Small intestine (tissue), 7 donors: Measurements from ENCODE around the gene HSD17B14. TPM values are rescaled to one million over a fixed set of nuclear protein-coding genes. Genes with fewer than 3 reads are reported as not detected.

Experiments
- DNase-seq, 2 donors: peaks; one replicate each; pipeline versions ENCODE4 v3.0.0 to v3.0.0-alpha.2; 2013
- FAIRE-seq: peaks from 2 replicates; lab custom pipeline; 2012; peaks lifted over from hg19 to GRCh38; lab: Jason Lieb, UNC
- H3K27ac ChIP-seq, 3 donors: one replicate each; pipeline ENCODE4 v1.5.1; 2013; ENCODE audit warnings: low read length in 2 of 3, mild to moderate bottlenecking in 2 of 3, control low read depth in 1 of 3, inconsistent platforms in 1 of 3, low read depth in 1 of 3, moderate library complexity in 1 of 3
- H3K27me3 ChIP-seq, 3 donors: one replicate each; pipeline ENCODE4 v1.6.1; 2013; ENCODE audit warnings: low read length in 3 of 3, inconsistent platforms in 1 of 3; ENCODE audit not compliant: control insufficient read depth in 3 of 3, insufficient read depth in 3 of 3
- H3K36me3 ChIP-seq, 3 donors: one replicate each; pipeline ENCODE4 v1.6.1; 2013; ENCODE audit warnings: low read length in 3 of 3, inconsistent platforms in 1 of 3, low read depth in 1 of 3, mild to moderate bottlenecking in 1 of 3, moderate library complexity in 1 of 3; ENCODE audit not compliant: control insufficient read depth in 3 of 3, insufficient read depth in 2 of 3
- H3K4me1 ChIP-seq, 3 donors: one replicate each; pipeline ENCODE4 v1.6.1; 2013; ENCODE audit warnings: low read length in 2 of 3, inconsistent platforms in 1 of 3, low read depth in 1 of 3, mild to moderate bottlenecking in 1 of 3, moderate library complexity in 1 of 3; ENCODE audit not compliant: control insufficient read depth in 3 of 3, insufficient read depth in 2 of 3
- H3K4me3 ChIP-seq, 3 donors: one replicate each; pipeline ENCODE4 v1.5.1; 2013; ENCODE audit warnings: low read length in 3 of 3, control low read depth in 1 of 3, inconsistent platforms in 1 of 3, low read depth in 1 of 3, mild to moderate bottlenecking in 1 of 3, moderate library complexity in 1 of 3
- H3K9me3 ChIP-seq, 2 donors: one replicate each; pipeline ENCODE4 v1.6.1; 2013; ENCODE audit warnings: low read depth in 1 of 2, low read length in 1 of 2; ENCODE audit not compliant: control insufficient read depth in 2 of 2, insufficient read depth in 1 of 2
- whole genome bisulfite sequencing, 3 donors: extraction: QIAGEN DNeasy Blood & Tissue Kit; methylation state at CpG; one replicate each; pipeline ENCODE4 v1.1.7; 2013; 5-methylcytosine and 5-hydroxymethylcytosine counted together
- polyA plus RNA-seq, 4 donors: library from polyadenylated mRNA; stranded (reverse) in 3 of 4; unstranded in 1 of 4; fragments of 200-250 nt in 3 of 4; fragments of 120-200 nt in 1 of 4; gene quantifications; one replicate each; pipeline versions ENCODE4 v1.2.1 to v1.2.3, GENCODE V29; 2013
- donor health status: healthy with polysubstance abuse.
- donor health status: control.
- donor health status: control.
- donor health status: Bipolar disorder and iron deficiency.
- donor health status: healthy.

HSD17B14 gene
- polyA plus RNA-seq, 4 donors, result 4.4 to 102 (median 11.6) TPM; not detected in 1

DNA sequence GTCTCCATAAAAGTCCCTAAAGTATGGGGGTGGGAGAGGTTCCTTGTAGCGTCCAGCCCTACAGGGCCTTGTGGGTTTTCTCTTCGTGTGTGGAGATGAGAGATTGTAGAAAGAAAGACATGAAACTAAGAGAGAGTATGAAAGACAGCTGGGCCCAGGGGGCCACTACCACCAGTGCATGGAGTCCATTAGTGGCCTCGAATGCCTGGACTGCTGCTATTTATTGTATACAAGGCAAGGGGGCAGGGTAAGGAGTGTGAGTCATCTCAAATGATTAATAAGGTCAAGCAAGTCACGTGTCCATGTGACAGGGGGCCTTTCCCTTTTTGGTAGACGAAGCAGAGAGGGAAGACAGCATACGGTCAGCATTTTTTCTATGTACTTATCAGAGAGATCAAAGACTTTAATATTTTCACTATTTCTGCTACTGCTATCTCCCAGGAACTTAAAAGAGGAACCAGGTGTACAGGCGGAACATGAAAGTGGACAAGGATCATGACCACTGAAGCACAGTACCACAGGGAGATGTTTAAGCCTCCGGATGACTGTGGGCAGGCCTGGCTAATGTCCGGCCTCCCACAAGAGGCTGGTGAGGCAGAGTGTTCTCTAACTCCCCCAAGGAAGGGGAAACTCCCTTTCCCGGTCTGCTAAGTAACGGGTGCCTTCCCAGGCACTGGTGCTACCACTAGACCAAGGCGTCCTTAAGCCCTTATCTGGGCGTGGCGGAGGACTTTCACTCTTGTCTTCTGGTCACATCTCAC, 55.5 kb downstream of the HSD17B14 start:
- peaks cover 0 to 27% (median 9%) of the 10 kb centered on the region in 3 donors for H3K4me1 ChIP-seq
- H3K4me3 ChIP-seq, result no peak overlapping the region
- H3K27me3 ChIP-seq, result peaks cover 0 to 3% (median 0%) of the 10 kb centered on the region in 3 donors
- peak overlapping the region; percentile 47 to 81 (median 47) for H3K27ac ChIP-seq
- H3K9me3 ChIP-seq, result peaks cover 0 to 2% of the 10 kb centered on the region in 2 donors
- DNase-seq, result peak; percentile 62 to 80
- no peak for FAIRE-seq
- WGBS, 3 donors, result 20 to 37% (median 28%) methylated on average over 14 of the region's 14 CpGs
- no peaks in the 10 kb centered on the region for H3K36me3 ChIP-seq

DNA sequence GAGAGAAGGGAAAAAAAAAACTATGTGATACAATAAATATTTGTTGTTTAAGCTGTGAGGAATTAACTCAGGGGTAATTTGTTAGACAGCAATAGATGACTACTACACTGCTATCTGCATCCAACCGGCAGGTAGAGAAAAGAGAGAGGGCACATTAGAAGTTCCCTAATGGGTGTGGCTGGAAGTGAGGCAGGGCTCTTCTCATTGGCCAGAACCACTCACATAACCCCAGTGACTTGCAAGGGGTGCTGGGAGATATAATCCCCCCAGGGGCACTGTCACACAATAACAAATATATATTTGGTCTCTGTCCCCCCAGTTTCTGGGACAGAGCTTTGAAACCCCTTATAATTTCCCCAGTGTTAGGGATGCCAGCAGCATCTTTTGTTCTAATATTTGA, 56.7 kb downstream of the HSD17B14 start:
- 0 to 31% (median 26%) methylated on average over 1 of the region's 1 CpG for WGBS, 3 donors
- peaks cover 0 to 2% of the 10 kb centered on the region in 2 donors for H3K9me3 ChIP-seq
- peaks cover 0 to 3% (median 0%) of the 10 kb centered on the region in 3 donors for H3K27me3 ChIP-seq
- H3K36me3 ChIP-seq, result no peaks in the 10 kb centered on the region
- H3K4me3 ChIP-seq, result no peak overlapping the region
- H3K4me1 ChIP-seq, result peaks cover 0 to 27% (median 9%) of the 10 kb centered on the region in 3 donors
- no peak for FAIRE-seq
- peak in 1 of 2 donors; percentile 12 for DNase-seq
- no peak overlapping the region for H3K27ac ChIP-seq

DNA sequence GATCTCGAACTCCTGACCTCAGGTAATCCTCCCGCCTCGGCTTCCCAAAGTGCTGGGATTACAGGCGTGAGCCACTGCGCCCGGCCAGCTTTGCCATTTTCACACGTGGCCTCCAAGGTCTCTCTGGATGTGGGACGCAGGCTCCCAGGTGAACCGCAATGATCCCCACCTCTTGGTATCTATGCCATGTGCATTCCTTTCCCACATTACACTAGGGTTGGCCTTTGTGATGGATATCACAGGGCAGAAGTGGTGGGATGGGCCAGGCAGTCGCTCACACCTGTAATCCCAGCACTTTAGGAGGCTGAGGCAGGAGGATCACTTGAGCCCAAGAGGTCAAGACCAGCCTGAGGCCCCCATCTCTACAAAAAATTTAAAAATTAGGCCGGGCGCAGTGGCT, 58.6 kb downstream of the HSD17B14 start:
- Histone ChIP-seq H3K36me3 (no peaks in the 10 kb centered on the region), H3K4me3 (no peak overlapping the region), H3K27me3 (peaks cover 0 to 3% (median 0%) of the 10 kb centered on the region in 3 donors), H3K4me1 (peaks cover 0 to 25% (median 9%) of the 10 kb centered on the region in 3 donors), H3K27ac (no peak overlapping the region), H3K9me3 (peaks cover 0 to 2% of the 10 kb centered on the region in 2 donors)
- FAIRE-seq (no peak), DNase-seq (no peak)
- WGBS, 3 donors, result 84 to 91% (median 88%) methylated on average over 12 of the region's 12 CpGs

DNA sequence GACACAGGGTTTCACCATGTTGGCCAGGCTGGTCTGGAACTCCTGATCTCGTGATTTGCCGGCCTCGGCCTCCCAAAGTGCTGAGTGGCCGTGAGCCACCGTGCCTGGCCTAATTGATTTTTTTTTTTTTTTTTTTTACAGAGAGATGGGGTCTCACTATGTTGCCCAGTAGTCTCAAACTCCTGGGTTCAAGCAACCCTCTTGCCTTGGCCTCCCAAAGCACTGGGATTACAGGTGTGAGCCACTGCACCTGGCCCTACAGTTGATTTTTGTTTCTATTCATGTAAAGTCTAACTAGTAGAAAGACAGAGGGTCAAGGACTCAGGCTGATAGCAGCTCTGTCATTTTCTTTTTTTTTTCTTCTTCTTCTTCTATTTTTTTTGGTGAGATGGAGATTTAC, 59.2 kb downstream of the HSD17B14 start:
- 67 to 85% (median 75%) methylated on average over 5 of the region's 5 CpGs for WGBS, 3 donors
- H3K36me3 ChIP-seq, result no peaks in the 10 kb centered on the region
- peaks cover 0 to 3% (median 0%) of the 10 kb centered on the region in 3 donors for H3K27me3 ChIP-seq
- DNase-seq (no peak), FAIRE-seq (no peak)
- no peak overlapping the region for H3K27ac ChIP-seq
- peaks cover 0 to 19% (median 9%) of the 10 kb centered on the region in 3 donors for H3K4me1 ChIP-seq
- peaks cover 0 to 2% of the 10 kb centered on the region in 2 donors for H3K9me3 ChIP-seq
- no peak overlapping the region for H3K4me3 ChIP-seq

DNA sequence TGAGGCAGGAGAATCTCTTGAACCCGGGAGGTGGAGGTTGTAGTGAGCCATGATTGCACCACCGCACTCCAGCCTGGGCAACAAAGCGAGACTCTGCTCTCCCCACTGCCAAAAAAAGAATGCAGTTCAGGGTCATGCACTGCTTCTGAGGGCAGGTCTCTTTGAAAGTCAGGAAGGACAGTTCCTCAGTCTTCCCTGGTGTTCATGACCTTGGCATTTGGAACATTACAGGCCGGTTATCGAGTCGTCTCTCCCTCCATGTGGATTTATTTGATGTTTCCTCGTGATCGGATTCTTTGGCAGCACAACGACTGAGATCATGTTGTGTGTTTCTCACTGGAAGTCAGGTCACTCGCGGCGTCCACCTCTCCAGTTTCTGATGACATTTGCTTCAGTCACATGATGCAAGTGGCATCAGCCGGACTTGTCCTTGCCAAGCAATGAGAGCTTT, 63.8 kb downstream of the HSD17B14 start:
- peaks cover 0 to 3% (median 0%) of the 10 kb centered on the region in 3 donors for H3K4me1 ChIP-seq
- H3K4me3 ChIP-seq, result no peak overlapping the region
- H3K36me3 ChIP-seq, result no peaks in the 10 kb centered on the region
- 42 to 72% (median 49%) methylated on average over 13 of the region's 13 CpGs for WGBS, 3 donors
- FAIRE-seq (no peak), DNase-seq (no peak)
- H3K27ac ChIP-seq, result no peak overlapping the region
- H3K27me3 ChIP-seq, result no peaks in the 10 kb centered on the region
- no peaks in the 10 kb centered on the region for H3K9me3 ChIP-seq

DNA sequence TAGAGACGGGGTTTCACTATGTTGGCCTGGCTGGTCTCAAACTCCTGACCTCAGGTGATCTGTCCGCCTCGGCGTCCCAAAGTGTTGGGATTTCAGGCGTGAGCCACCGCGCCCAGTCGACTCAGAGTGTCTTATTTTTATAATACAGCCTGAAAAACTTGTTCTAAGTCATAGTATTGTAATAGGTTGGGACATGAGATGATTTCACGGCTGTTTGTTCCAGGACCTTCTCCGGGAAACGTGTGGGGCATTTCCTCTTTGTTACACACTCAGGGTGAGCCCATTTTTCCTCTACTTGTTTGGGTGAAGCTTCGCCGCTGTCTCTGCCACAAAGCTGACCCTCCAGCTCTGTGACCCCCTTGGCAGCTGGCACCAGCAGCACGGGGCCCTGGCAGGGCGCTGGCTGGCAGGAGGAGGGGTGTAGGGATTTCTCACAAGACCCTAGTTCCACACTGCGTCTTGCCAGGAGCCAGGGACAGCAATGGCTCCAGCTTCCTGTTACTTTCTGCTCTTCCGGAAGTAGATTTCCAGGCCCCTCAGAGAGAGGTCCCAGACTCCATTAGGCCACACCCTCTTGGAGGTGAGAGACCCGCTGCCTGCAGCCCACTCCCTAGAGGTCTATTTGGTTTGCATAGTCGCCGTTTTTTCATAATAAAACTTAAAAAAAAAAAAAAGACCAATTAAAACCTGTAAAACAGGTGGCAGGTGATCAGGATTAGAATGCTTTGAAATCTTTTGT, 65.4 kb downstream of the HSD17B14 start:
- DNase-seq (no peak), FAIRE-seq (no peak)
- Histone ChIP-seq H3K27ac (no peak overlapping the region), H3K4me3 (no peak overlapping the region), H3K4me1 (no peaks in the 10 kb centered on the region), H3K36me3 (no peaks in the 10 kb centered on the region), H3K27me3 (no peaks in the 10 kb centered on the region), H3K9me3 (no peaks in the 10 kb centered on the region)
- 67 to 73% (median 70%) methylated on average over 20 of the region's 20 CpGs for WGBS, 3 donors

DNA sequence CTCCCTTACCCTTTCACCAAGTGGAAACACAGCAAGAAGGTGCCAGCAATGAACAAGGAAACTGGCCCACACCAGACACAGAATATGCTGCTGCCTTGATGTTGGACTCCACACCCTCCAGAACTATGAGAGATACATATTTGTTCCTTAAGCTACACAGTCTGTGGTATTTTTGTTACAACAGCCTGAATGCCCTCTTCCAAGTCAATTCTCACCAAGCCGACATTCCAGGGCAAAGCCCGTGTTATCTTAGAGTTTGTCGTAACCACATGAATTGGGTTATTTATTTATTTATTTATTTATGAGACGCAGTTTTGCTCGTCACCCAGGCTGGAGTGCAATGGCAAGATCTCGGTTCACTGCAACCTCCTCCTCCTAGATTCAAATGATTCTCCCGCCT, 66.0 kb downstream of the HSD17B14 start:
- DNase-seq, result no peak
- no peak overlapping the region for H3K27ac ChIP-seq
- FAIRE-seq, result no peak
- H3K36me3 ChIP-seq, result no peaks in the 10 kb centered on the region
- H3K4me1 ChIP-seq, result no peaks in the 10 kb centered on the region
- H3K9me3 ChIP-seq, result no peaks in the 10 kb centered on the region
- no peaks in the 10 kb centered on the region for H3K27me3 ChIP-seq
- H3K4me3 ChIP-seq, result no peak overlapping the region
- WGBS, 3 donors, result 75 to 85% (median 82%) methylated on average over 7 of the region's 7 CpGs

DNA sequence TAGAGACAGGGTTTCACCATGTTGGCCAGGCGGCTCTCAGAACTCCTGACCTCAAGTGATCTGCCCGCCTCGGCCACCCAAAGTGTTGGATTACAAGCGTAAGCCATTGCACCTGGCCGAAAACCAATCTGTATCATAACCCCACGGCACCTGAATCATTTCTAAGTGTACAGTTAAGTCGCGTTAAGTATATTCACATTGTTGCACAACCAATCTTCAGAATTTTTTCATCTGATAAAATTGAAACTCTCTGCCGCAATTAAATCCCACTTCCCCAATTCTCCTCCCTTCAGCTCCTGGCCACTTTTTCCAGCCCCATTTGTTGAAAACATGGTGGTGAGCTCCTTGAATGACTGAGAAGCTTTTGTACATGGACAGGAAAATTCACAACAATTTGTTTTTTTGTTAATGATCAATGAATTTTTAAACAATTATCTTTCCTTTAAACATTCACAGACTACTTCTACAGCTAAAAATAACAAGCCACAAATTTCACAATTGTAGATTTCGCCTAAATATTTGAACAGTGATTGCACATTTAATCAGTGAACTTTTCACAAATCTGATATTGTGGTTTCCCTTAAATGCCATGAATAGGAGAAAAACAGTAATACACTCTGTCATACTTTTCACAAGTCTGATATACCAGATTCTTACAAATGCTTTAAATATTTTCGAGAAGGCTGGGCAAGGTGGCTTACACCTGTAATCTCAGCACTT, 67.1 kb downstream of the HSD17B14 start:
- Histone ChIP-seq H3K9me3 (no peaks in the 10 kb centered on the region), H3K4me1 (no peaks in the 10 kb centered on the region), H3K27me3 (no peaks in the 10 kb centered on the region), H3K36me3 (no peaks in the 10 kb centered on the region), H3K4me3 (no peak overlapping the region), H3K27ac (no peak overlapping the region)
- DNase-seq (no peak), FAIRE-seq (no peak)
- 80 to 88% (median 87%) methylated on average over 11 of the region's 11 CpGs for WGBS, 3 donors
